CD4-positive, alpha-beta T cell treated with Interleukin-12 subunit alpha and Interleukin-12 subunit beta, for 1 hour (primary cell): ENCODE data around the gene LAPTM5.
"Not testable (repeated sequence)": the region's sequence is repeated elsewhere in the genome, so short reads cannot be mapped to it uniquely, and the experiment has no call there.

Experiments used
- DNase-seq: peaks from one replicate; pipeline ENCODE4 v3.0.0-alpha.2; 2020

LAPTM5 gene

DNA sequence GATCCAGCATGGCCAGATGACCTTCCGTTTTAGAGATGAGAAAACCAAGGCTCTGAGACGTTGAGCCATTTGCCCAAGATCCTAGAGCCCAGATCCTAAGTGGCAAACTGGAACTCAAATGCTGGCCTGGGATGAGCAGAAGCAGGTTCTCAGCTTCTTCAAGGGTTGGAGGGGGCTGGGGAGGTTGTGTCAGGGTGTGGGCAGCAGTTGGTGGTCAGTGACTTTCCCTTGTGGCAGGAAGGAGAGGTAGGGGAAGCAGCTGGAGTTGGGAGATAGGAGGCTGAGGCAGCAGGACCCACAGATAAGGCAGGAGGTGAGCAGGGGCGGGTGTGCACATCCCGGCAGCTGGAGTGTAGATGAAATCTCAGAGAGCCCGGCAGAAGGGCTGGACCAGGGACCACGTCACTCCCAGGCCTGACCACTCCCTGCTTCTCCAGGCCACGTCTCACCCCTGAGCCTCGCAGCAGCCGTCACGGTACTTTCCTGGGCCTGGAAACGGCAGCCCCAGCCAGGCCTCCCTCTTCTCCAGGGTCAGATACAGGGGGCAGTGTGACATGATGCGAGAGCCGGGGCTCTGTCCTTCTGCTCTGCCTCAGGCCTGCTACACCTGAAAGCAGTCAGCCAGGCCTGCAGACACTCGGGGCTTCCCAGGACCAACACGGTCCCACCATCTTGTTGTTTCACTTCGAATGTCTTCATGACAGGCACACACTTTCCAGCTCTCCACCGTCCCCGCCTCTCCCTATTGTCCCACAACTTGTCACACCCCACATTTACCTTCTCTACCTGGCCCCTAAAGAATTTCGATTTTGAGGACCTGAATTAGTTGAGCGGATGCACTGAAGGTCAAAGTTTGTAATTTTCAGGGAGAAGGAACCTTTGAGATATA is 11.5 kb upstream of the LAPTM5 start:
- DNase-seq, result no peak

DNA sequence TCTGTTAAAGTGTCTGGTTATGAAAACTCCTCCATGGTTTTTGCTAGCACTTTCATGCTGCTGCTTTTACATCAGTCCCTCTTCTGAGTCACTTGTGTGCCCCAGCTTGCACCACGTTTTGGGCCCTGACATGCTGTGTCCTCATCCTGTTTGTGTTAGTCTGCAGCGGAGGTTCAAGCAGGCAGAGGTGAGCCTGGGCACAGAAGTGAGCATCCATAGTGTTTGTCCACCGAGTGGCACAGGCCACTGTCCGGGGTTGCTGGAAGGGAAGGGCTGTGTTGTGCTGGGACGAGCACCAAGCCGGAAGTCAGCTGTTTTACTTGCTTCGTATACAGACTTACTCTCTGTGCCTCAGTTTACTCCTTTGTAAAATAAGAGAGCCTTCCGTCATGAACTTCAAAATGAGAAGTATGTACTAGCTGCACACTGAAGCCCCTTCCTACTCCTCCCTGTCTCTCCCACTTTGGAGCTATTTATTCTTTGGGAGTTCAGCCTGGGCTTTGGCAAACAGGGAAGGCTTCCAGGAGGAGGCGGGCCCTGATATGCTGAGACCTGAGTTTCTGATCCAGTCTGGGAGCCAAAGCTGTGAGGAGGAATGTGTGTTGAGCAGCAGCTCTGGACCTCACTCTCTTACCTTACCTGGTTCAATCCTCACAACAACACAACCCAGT is 10.7 kb upstream of the LAPTM5 start:
- no peak for DNase-seq

DNA sequence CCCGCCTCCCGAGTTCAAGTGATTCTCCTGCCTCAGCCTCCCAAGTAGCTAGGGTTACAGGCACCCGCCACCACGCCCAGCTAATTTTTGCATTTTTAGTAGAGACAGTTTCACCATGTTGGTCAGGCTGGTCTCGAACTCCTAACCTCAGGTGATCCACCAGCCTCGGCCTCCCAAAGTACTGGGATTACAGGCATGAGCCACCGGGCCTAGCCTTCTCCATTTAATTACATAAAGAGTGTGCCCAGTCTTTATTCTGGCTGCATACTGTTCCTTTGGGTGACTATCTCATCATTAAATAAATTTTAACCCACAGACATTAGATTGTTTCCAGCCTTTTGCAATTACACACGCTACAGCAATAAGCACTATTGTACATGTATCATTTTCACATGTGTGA is 9.4 kb upstream of the LAPTM5 start:
- not testable (repeated sequence) for DNase-seq

DNA sequence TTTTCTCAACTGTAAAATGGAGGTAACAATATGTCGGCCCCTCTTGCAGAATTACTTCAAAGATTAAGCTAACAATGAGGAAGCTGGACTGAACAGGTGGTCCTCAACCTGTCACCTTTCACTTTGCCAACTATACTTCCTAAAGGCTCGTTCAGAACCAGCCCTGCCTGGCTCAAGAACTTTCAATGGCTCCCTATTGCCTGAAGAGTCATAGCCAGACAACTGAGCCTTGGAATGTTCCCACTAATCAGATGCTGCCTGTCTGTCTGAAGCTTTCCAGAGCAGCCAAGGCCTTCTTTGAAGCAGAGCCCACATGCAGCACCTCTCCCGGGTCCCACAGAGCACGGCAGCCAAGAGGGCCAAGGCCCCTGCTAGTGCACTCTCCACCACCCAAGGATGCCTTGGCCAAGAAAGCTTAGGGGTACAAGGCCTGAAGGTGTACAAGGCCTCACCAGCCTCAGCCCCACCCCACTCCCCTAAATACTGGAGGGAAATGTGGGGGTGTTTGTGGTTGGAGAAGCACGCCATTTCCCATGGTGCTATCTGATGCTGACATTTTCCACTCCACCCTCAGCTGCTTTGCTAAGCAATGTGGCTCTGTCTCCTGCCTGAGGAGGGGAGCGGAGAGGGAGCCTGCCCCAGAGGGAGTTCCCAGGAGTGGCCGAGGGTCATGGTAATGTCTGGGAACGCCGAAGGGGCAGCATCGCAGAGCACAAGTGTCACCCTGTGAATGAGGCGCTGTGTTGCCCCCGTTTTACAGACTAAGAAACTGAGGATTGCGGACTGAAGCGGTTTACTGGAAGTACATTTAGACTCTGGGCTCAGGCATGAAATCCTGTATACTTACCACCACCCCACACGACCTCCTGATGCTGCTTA is 8.2 kb upstream of the LAPTM5 start:
- DNase-seq, result no peak

DNA sequence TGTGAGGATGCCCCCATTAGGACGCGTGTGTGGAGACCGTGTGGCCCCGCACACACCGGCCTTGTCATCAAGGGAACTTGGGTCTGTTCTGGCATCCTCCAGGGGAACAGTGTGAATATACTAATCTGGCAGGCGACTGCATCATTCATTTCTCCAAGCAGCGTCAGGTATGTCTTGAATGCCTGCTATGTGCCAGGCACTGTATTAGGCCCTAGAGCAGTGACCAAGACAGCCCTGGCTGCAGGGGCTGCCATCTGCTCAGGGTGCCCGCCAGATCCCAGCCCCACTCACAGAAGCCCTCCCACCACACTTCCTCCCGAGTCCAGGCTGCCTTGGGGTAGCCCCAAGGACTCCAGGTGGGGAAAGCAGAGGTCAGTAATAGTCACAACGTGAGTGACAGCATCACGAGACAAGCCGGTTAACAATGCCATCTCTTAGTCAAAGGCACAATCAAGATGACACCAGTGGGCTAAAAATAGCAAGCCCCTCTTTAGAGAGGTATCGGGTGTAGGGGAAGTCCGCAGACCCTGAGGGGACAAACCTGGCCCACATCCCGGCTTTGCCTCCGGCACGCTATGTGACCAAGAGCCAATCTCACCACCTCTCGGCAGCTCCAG is 7.5 kb upstream of the LAPTM5 start:
- DNase-seq, result no peak

DNA sequence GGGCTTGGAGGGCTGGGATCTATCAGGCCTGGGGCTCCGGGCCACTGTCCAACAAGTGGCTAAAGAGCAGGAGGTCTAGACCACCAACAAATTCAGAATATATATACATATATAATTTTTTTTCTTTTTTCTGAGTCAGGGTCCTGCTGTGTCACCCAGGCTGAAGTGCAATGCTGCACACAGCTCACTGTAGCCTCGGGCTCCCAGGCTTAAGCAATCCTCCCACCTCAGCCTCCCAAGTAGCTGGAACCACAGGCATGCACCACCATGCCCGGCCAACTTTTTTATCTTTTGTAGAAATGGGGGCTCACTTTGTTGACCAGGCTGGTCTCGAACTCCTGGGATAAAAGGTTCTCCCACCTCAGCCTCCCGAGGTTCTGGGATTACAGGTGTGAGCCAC is 6.8 kb upstream of the LAPTM5 start:
- DNase-seq, result no peak

DNA sequence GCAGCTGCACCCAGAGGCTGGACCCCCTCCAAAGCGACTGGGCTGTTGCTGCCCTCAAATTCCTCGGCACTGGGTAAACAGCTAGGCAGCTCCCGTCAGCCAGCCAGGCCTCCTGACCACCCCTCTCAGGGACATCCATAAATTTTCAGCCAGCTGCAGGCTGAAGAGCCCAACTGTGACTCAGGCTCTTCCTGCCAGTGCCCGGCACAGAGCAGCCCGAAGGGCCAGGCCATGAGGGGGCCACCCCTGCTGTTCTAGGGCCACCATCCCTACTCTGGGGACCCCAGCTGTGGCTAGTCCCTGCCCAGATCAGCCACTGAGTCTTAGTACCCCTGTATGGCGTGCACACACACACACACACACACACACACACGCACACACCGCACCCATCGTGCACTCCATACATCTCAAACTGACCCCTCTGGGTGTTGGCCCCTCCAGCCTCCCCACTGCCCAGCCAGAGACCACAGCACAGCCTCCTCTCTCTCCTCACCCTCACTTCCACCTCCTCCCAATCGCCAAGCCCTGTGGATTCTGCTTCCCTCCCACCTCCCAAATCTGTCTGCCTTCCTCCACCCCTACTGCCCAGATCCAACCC is 6.2 kb upstream of the LAPTM5 start:
- DNase-seq, result no peak

DNA sequence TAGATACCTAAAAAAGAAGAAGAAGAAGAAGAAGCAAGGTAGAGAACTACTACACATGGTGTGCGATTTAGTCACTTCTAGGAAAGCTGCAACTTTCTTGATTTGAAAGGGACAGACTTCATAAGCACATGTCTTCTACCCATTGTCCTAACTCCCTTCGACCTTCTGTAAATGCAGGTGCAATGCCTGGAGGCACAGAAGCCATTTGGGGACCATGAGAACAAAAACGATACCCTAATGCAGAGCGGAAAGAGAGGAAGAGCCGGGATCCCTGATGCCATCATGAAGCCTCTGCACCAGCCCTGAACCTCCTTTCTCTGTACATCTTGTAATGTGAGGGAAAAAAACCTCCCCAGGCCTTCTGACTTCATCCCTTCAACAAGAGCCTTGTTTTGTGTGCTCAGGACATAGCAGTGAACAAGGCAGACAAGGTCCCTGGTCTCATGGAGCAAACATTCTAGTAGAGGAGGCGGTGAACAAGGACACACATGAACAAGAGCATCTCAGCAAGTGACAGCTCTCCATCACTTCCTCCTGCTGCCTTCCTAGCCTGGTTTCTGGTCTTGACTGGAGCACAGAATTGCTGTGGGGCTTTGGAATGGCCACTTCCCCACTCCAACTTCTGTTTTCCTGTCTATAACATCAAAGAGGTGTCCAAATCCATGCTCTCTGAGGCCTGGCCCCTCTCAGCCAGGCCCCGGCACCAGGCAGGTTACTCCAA is 5.5 kb upstream of the LAPTM5 start:
- no peak for DNase-seq

DNA sequence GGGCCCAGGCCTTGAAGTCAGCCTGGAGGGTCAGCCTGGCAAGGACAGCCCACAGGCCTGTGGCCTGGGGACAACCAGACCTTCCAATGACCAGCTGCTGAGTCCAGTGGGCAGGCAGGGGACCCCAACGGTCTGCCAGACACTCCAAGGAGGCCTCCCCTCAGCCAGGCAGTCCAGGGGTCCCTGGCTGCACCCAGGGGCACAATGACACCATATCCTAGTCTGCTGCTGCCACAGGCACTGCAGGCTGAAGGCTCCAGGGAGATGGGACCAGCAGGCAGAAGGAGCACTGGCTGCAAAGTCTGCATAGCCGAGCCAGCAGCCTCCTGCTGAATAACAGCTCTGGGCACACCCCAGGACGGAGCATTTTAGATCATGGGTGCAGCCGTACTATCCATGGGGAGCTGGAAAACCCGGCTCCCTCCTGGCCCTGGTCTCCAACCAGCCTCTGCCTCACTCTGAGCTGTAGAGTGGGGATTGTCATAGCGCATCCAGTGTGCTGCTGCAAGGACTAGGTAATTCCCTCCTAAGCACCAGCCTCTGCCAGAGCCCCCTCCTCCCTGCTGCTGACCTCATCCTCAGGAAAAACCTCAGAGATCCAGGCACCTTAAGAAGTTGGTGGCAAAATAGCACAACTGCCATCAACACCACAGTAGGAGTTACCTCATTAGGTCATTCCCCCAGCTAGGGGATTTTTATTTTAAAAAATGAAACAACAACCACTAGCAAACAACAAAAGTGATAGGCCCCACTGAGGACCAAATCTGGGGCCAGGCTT is 4.8 kb upstream of the LAPTM5 start:
- no peak for DNase-seq

DNA sequence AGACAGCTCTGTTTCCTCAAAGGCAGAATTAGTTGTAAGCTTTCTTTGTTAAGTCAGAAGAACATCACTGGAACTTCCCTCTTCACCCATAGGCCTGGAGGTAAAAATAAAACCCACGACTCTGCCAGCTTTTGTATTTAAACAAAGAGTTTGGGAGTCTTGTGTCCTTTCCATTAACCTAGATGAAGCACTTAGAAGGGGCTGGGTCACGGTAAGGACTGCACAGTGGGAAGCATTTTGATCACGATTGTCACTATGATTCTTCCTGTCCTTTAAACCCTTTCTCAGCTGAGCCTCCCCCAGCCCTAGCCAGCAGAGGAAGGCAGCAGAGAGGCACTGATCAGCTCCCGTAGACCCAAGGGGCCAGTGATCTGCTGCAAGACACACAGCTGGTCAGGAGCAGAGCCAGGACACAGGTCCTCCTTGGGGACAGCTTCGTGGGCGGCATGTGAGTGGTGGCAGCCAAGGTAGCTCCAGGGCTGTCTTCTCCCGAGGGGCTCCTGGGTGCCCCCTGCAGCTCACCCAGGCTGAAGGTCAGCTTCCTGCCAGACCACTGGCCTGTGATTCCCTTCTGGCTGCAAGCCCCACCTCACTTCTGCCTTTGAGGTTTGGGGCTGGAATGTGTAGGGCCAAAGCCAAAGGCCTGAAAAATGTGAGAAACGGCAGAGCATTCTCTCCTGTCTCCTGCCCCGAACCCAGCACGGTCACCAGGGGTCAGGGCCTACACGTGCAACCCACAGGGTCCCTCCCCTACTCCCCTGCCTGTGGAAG is 4.0 kb upstream of the LAPTM5 start:
- DNase-seq, result no peak

DNA sequence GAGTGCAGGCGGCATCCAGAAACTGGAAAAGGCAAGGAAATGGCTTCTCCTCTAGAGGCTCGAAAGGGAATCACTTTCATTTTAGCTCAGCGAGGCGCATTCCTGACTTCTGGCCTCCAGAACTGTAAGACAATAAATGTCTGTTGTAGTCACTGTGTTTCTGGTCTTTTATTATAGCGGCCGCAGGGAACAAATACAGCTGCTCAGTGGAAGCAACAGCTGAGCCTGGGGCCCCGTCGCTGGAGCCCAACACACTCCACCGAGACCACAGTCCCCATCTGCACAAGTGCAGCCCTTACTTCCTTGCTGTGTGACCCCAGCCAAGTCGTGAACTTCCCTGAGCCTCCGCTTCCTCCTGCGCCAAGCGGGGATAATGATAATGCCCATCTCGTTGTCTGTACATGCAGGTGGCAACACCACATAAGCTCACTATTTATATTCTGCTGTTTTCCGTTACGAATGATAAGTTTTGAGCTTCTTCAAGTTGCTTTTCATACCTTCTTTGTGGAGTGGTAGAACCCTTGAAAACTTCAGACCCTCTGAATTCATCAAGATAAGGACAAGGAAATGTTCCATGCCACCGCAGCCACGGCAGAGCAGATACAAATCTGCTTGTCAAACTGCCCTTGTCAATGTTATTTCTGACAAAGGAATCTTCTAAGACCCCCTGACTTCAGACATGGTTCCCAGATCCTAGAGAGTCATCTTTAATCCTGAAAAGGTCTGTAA is 3.2 kb upstream of the LAPTM5 start:
- no peak for DNase-seq

DNA sequence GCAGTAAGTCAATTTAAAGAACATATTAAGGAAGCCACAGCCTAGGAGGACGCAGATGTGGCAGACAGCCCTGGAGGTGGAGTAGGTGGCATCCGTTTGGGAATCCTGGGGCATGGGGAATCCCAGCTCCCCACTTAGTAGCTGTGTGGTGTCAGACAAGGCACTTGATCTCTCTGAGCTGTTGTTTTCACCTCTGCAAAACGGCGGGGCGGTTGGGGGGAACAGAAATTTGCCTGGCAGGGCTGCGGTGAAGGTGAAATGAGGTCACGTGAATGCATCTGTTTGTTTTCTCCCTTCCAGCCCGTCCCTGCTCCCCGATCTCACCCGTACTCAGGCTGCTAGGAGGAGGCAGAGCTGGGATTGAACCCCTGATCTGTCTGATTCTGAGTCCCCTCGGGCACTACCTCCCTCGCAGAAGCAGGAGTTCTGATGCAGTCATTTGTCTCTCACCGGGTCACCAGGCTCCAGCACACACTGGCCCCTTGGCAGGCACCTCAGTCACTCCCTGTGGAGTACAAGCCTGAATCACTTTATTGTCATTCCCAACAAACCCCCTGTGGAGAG is 2.2 kb upstream of the LAPTM5 start:
- peak; percentile 74 for DNase-seq

DNA sequence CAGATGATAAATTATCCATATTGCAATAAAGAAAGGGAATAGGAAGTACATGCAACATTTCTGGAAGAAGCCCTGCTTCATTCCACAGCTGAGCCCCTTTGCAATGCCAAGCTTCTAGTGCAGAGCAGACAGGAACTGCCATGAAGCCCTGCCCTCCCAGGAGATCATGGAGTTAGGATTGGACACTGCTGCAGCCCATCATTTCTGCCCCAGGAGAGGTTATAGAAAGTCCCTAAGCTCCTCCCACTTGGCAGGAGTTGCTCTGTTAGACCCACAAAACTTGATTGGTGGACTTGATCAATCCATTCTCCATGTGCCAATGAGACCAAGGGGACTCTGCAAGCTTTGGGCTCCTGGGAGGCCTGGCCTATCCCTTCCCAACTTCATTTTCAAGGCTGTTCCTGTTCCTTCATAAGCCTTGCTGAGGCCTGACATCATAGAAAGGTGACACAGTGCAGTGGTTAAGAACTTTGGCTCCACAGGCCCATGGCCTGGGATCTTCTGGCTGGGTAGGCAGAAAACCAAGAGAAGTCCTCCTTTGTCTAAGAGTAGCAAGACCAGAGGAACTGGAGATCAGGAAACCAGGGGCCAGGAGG is 1.3 kb upstream of the LAPTM5 start:
- DNase-seq, result no peak

DNA sequence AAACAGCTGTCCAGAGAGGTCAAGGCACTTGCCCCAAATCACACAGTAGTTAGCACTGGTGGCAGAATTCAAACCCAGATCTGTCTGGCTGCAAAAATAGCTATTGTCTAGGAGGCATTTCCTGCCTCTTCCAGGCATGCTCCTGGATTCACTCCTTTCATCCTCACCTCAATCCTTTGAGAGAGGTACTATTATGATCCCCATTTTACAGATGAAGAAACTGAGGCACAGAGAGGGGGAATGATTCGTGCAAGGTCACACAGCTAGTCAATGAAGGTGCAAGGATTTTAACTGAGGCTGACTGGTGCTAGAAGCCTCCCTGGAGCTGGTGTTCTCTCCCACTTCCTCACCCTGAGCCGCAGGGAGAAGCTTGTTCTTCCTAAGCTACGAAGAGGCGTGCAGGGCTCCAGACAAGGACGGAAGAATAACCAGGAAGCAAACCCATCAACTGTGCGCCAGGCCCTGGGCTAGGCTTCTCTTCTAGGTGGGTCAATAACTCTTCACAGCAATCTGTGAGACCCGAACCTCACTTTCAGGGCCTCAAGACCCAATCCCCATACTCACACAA is 631 bp upstream of the LAPTM5 start:
- DNase-seq, result no peak

DNA sequence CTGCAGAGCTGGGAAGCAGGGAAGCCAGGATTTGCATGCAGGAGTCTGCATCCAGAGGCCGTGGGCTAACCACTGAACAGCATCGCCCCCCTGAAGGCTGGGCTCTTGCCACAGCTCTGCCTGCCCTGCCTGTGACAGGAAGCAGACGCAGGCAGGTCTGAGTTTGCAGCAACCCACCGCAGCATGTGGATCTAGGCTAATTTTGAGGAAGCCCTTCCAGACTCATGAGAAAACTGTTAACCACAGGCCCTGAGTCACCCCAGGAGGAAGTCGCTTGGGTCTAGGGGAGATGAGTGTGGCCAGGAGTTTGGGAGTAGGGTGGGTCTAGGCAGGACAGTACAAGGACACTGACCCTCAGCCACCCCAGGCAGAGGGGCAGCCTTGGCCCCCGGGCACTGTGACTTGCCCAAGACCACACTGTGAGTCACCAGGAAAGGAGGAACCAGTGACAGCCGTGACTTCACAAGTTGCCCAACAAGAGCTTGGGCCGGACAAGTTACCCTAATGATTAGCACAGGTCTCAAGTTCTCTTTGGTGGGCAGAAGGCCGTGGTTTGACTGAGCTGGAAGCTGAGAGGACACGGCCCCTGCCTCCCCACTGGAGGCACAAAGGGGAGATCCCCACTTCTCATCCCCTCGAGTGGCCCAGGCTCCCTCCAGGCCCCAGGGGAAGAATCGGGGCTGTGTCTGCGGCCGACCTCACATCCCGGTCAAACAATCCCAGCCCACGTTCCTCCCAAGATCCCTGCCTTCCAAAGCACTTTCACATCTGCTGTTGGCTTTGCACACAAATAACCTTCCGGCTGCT is 826 bp downstream of the LAPTM5 start:
- peak; percentile 79 for DNase-seq

DNA sequence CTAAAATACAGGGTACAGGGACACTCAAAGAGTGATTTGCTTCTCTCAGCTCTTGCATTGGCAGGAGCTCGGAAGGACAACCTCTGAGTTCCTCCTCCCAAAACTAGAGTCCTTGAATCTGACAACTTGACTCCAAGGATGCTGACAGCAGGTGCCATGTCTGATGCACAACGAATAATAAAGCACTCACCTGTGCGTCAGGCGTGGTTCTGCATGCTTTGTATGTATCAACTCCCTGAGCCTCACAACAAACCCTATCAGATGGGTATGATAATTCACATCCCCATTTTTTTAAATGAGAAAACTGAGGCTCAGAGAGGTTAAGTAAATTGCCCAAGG is 1.4 kb downstream of the LAPTM5 start:
- DNase-seq, result no peak

DNA sequence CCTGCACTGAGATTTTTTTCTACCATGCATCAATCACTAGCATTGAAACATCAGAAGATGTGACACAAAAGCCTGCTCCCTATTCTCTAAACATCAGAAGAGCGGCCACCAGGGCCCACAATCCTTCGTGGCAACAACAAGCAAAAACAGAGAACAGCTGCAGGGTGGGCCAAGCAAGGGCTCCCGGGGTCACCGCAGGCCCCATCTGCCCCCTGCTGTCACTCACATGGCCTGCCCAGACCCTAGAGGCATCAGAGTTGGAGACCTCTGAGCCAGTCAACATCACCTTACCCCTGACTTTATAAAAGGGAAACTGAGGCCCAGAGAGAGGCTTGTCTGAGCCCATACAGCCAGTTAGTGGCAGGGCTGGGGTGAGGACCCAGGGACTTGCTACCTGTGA is 1.8 kb downstream of the LAPTM5 start:
- no peak for DNase-seq

DNA sequence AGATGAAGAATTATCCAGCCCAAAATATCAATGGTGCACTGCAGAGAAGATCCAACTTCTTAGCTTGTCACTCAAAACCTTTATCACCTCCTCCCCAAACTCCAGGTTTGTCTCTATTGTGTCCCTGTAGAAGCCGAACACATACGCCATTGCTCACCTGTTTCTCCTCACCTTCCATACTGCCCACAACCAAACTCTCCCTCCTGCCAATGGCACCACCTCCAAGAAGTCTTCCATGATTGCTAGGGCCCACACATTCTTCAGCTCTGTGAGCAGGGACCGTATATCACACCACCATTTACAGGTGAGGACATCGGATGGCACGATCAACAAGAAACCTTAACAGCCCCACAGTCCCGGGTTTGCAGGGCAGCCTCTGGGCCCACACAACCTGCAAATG is 2.2 kb downstream of the LAPTM5 start:
- DNase-seq, result no peak
